HG03139 (cell line): ENCODE measurements around the gene CCK.

Experiments
- ATAC-seq: cut with Tn5 transposase; IDR thresholded peaks from one replicate; pipeline ENCODE4 v1.9.1; 2021; ENCODE audit not compliant: unreplicated experiment

The CCK gene

GRCh38 chr3:42226470-42227425 lies 39.2 kb downstream of the CCK start:
- no peak for ATAC-seq

GRCh38 chr3:42225486-42226363 lies 40.3 kb downstream of the CCK start:
- no peak for ATAC-seq

DNA sequence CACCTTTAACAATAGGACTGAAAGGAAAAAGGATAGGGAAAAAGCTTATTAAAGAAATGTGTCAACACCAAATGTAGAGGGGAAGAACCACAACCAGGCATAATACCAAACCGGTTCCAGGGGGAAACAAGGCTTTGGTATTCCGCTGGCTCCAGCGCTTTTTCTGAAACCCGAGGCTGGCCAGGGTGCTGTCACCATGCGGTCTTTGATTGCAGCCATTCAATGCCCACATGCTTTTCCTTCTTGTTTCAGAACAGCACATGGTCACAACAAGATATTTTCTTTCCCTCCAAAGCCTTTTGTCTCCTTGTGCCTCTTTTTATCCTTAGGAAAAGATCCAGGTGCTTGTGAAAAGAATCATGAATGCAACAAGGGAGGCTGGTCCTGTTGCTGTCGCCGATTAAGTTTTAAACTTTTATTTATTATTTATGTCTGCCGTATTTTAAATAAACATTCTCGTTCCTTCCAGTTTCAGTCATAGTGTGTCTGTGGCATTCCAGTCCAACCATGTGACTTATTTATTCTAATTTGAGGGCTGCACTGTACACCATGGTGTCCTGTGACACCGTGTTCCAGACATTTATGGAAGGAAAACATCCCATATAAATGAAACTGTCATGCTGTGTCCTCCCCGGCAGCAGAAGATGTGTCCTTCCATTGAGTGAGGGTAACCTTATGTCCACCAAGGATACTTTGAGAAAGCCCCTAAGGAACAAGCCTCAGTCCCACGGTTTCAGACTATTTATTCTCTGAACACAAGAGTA lies 41.1 kb downstream of the CCK start:
- no peak for ATAC-seq

DNA sequence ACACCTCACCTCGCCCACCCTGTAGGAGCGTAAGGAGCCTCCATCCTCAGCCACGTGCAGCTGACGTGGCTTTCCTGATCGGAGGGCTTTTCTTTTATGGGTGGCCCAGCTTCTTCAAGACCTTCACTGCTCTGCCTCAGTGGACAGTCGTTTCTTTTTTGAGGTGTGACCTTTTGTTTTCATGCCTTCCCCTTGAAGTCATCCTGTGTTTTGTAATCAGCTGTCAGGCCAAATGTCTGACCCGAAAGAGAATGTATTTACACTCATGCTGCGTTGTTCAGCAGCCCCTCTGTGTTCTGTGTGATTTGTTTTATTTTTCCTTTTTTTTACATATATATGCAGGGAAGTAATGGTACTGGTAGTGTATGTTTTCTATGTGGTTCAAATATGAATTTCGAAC lies 41.8 kb downstream of the CCK start:
- no peak for ATAC-seq

GRCh38 chr3:42222942-42223693 lies 42.9 kb downstream of the CCK start:
- ATAC-seq, result no peak

- ATAC-seq, result no peak
Measured at GRCh38 chr3:42220436-42221121, 45.4 kb downstream of the CCK start.

DNA sequence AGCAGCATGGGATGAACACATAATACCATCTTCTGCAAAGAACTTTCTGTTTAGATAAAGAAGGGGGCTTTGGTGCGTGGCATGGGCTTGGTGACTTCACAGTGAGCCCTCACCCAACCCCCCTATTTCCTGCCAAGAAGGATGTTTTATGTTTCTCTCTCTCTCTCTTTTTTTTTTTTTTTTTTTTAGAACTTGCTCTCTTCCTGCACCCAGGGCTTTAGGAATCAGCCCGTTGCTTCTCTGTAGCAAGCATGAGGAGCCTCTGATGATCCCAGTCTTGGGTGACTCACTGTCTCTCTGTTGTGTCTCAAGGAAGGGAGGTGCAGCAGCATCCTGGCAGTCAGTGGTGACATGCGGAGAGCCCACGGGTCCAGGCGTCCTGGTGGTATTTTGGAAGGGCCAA lies 49.1 kb downstream of the CCK start:
- ATAC-seq, result no peak

- no peak for ATAC-seq
Measured at GRCh38 chr3:42216302-42216701, 49.7 kb downstream of the CCK start.

- no peak for ATAC-seq
Measured at GRCh38 chr3:42214565-42215283, 51.3 kb downstream of the CCK start.

DNA sequence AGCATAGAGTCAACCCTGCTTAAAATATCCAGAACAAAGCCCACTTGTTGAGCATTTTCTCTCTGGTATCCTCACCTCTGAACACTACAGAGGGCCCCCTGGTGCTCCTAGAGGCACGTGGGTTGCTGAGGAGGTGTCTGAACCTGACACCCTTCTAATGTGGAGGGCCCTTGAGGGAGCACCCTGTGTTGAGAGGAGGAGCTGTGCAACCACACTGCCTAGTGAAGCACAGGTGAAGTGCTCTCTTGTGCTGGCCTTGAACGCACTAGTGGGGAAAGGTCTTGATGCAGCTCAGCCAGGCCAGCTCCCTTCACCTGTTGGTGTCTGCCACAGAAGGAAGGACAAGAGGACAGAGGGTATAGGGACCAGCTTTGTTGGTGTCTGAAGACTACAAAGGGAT lies 51.9 kb downstream of the CCK start:
- no peak for ATAC-seq

DNA sequence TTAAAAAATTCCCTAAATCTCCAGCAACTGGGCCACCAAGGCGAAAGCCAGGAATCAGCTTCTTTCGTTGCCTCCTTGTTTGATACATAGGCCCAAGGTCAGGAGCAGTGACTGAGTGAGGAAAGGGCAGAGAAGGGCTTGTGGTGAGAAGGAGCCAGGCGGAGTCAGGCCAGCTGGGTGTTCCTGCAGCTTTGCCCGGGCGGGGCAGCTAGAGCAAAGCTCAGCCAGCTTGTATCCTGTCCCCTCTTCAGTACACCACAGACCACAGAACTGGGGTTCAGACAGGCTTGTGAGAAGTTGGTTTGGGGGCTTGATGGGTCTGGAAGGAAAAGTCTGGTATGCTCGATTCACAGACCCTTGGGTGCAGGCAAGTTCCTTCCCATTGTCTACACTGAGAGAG lies 52.6 kb downstream of the CCK start:
- no peak for ATAC-seq

DNA sequence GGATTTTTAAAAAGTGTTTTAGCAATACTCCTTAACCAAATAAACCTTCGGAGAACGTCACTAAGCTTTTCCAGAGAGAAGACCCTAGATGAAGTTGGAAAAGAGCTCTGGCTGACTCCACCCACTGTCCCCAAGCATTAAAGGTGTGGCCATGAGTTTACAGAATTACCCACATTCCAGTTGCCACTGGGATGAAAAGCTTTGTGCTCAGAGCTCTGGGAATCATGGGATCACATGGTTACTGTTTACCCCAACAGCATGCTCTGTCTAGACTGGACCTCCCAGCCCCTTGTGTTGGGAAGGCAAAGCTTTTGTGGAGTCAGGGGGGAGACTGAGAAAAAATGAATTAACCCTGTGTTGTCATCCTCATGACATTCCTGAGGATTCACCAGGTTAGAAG lies 55.3 kb downstream of the CCK start:
- no peak for ATAC-seq

DNA sequence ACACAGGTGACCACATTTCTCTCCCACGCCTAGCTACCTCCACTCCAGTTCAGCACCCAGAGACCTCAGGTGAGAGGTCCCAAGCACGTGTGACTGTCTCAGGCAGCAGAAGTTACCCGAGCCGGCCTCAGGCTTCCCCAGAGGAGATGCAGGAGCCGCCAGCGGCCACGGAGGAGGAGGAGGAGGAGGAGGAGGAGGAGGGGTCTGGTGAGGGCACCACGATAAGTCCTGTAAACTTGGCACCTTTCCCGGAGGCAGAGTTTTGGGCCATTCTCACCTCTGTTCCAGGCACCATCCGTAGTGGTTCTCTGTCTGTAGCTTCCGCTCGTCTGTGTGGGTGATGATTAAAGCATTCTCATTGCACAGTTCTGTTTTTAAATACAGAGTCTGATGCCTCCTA lies 56.1 kb downstream of the CCK start:
- ATAC-seq, result no peak
